Liver (tissue), 3 donors: ENCODE results near the gene USP5.

Source experiments
- EGR1 ChIP-seq, 2 donors: IDR thresholded peaks; 2 replicates each; pipeline ENCODE4 v1.6.1; 2016 to 2018; ENCODE audit warnings: antibody characterized with exemption in 2 of 2, low read depth in 2 of 2
- FOXA1 ChIP-seq: IDR thresholded peaks from 2 replicates; pipeline ENCODE4 v1.6.1; 2016; ENCODE audit warnings: antibody characterized with exemption
- HNF4A ChIP-seq, 2 donors: conservative IDR thresholded peaks; 2 replicates each; pipeline ENCODE4 v1.6.1; 2016; ENCODE audit warnings: antibody characterized with exemption in 2 of 2, mild to moderate bottlenecking in 2 of 2
- MAX ChIP-seq: IDR thresholded peaks from 2 replicates; pipeline ENCODE4 v1.6.1; 2016; ENCODE audit warnings: antibody characterized with exemption
- NR2F2 ChIP-seq: IDR thresholded peaks from 2 replicates; pipeline ENCODE4 v1.6.1; 2016; ENCODE audit warnings: antibody characterized with exemption
- RAD21 ChIP-seq, 2 donors: IDR thresholded peaks; 2 replicates each; pipeline ENCODE4 v1.6.1; 2016; ENCODE audit warnings: antibody characterized with exemption in 2 of 2, mild to moderate bottlenecking in 2 of 2
- RXRA ChIP-seq, 2 donors: IDR thresholded peaks; 2 replicates each; pipeline ENCODE4 v1.6.1; 2017 to 2018; ENCODE audit warnings: antibody characterized with exemption in 2 of 2, mild to moderate bottlenecking in 1 of 2
- TAF1 ChIP-seq: conservative IDR thresholded peaks from 2 replicates; pipeline ENCODE4 v1.6.1; 2016; ENCODE audit warnings: antibody characterized with exemption, mild to moderate bottlenecking
- YY1 ChIP-seq: IDR thresholded peaks from 2 replicates; pipeline ENCODE4 v1.6.1; 2016; ENCODE audit warnings: antibody characterized with exemption, mild to moderate bottlenecking
- TF ChIP-seq, protein P1 (sequence below): fragments of 150-350 bp; IDR thresholded peaks from 2 replicates; pipeline ENCODE4 v1.5.1; 2017; ENCODE audit warnings: improper control_type of control experiment, low read depth, low read length; ENCODE audit not compliant: missing input control
- TF ChIP-seq, protein P2 (sequence below): IDR thresholded peaks from 2 replicates; pipeline ENCODE4 v1.6.1; 2016; ENCODE audit warnings: antibody characterized with exemption
- TF ChIP-seq, protein P3 (sequence below): IDR thresholded peaks from 2 replicates; pipeline ENCODE4 v1.6.1; 2016; ENCODE audit warnings: antibody characterized with exemption
- TF ChIP-seq, protein P4 (sequence below): IDR thresholded peaks from 2 replicates; pipeline ENCODE4 v1.6.1; 2016; ENCODE audit warnings: antibody characterized with exemption, mild to moderate bottlenecking
- donor health status: healthy.
- donor health status: healthy.

- TF ChIP-seq, protein P1, sequence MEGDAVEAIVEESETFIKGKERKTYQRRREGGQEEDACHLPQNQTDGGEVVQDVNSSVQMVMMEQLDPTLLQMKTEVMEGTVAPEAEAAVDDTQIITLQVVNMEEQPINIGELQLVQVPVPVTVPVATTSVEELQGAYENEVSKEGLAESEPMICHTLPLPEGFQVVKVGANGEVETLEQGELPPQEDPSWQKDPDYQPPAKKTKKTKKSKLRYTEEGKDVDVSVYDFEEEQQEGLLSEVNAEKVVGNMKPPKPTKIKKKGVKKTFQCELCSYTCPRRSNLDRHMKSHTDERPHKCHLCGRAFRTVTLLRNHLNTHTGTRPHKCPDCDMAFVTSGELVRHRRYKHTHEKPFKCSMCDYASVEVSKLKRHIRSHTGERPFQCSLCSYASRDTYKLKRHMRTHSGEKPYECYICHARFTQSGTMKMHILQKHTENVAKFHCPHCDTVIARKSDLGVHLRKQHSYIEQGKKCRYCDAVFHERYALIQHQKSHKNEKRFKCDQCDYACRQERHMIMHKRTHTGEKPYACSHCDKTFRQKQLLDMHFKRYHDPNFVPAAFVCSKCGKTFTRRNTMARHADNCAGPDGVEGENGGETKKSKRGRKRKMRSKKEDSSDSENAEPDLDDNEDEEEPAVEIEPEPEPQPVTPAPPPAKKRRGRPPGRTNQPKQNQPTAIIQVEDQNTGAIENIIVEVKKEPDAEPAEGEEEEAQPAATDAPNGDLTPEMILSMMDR = no peak
- TF ChIP-seq YY1 (no peak), TAF1 (no peak), RAD21 (IDR thresholded peaks at IDR 0.05) (no peak), MAX (no peak), FOXA1 (no peak), HNF4A (conservative IDR thresholded peaks at IDR 0.05) (no peak), RXRA (IDR thresholded peaks at IDR 0.05) (no peak), EGR1 (IDR thresholded peaks at IDR 0.05; ENCODE audit: low read depth in 2 of 2) (no peak), NR2F2 (no peak)
- TF ChIP-seq, protein P2, sequence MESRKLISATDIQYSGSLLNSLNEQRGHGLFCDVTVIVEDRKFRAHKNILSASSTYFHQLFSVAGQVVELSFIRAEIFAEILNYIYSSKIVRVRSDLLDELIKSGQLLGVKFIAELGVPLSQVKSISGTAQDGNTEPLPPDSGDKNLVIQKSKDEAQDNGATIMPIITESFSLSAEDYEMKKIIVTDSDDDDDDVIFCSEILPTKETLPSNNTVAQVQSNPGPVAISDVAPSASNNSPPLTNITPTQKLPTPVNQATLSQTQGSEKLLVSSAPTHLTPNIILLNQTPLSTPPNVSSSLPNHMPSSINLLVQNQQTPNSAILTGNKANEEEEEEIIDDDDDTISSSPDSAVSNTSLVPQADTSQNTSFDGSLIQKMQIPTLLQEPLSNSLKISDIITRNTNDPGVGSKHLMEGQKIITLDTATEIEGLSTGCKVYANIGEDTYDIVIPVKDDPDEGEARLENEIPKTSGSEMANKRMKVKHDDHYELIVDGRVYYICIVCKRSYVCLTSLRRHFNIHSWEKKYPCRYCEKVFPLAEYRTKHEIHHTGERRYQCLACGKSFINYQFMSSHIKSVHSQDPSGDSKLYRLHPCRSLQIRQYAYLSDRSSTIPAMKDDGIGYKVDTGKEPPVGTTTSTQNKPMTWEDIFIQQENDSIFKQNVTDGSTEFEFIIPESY = no peak
- TF ChIP-seq, protein P3, sequence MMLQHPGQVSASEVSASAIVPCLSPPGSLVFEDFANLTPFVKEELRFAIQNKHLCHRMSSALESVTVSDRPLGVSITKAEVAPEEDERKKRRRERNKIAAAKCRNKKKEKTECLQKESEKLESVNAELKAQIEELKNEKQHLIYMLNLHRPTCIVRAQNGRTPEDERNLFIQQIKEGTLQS = no peak
- TF ChIP-seq, protein P4, sequence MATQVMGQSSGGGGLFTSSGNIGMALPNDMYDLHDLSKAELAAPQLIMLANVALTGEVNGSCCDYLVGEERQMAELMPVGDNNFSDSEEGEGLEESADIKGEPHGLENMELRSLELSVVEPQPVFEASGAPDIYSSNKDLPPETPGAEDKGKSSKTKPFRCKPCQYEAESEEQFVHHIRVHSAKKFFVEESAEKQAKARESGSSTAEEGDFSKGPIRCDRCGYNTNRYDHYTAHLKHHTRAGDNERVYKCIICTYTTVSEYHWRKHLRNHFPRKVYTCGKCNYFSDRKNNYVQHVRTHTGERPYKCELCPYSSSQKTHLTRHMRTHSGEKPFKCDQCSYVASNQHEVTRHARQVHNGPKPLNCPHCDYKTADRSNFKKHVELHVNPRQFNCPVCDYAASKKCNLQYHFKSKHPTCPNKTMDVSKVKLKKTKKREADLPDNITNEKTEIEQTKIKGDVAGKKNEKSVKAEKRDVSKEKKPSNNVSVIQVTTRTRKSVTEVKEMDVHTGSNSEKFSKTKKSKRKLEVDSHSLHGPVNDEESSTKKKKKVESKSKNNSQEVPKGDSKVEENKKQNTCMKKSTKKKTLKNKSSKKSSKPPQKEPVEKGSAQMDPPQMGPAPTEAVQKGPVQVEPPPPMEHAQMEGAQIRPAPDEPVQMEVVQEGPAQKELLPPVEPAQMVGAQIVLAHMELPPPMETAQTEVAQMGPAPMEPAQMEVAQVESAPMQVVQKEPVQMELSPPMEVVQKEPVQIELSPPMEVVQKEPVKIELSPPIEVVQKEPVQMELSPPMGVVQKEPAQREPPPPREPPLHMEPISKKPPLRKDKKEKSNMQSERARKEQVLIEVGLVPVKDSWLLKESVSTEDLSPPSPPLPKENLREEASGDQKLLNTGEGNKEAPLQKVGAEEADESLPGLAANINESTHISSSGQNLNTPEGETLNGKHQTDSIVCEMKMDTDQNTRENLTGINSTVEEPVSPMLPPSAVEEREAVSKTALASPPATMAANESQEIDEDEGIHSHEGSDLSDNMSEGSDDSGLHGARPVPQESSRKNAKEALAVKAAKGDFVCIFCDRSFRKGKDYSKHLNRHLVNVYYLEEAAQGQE = no peak
Observed at GRCh38 chr12:6820166-6820565, 31.8 kb upstream of the USP5 start.
